ENCODE measurements around the gene VSTM2L. TPM values are rescaled to one million over a fixed set of nuclear protein-coding genes. Genes with fewer than 3 reads are reported as not detected.

Gene VSTM2L
- total RNA-seq, 1 donor = 1.4 TPM

- no peak for DNase-seq (ENCODE audit: low read depth)
- no peak for TF ChIP-seq CTCF (IDR thresholded peaks at IDR 0.05; ENCODE audit: insufficient read depth, low read length)
- no peak overlapping the region for H3K4me3 ChIP-seq (ENCODE audit: low read depth, low read length)
These were observed 30.0 kb downstream of the VSTM2L start for GRCh38 chr20:37932919-37933318.

GRCh38 chr20:37933786-37934633 lies 31.1 kb downstream of the VSTM2L start:
- H3K4me3 ChIP-seq (ENCODE audit: low read depth, low read length) = no peak overlapping the region
- no peak for TF ChIP-seq CTCF (IDR thresholded peaks at IDR 0.05; ENCODE audit: insufficient read depth, low read length)
- no peak for DNase-seq (ENCODE audit: low read depth)

GRCh38 chr20:37934634-37935375 lies 31.9 kb downstream of the VSTM2L start:
- DNase-seq (ENCODE audit: low read depth) = no peak
- H3K4me3 ChIP-seq (ENCODE audit: low read depth, low read length) = no peak overlapping the region
- TF ChIP-seq CTCF (IDR thresholded peaks at IDR 0.05; ENCODE audit: insufficient read depth, low read length) = no peak

- no peak overlapping the region for H3K4me3 ChIP-seq (ENCODE audit: low read depth, low read length)
- DNase-seq (ENCODE audit: low read depth) = no peak
- TF ChIP-seq CTCF (IDR thresholded peaks at IDR 0.05; ENCODE audit: insufficient read depth, low read length) = no peak
These were observed 32.5 kb downstream of the VSTM2L start for GRCh38 chr20:37935435-37935834.

- no peak for TF ChIP-seq CTCF (IDR thresholded peaks at IDR 0.05; ENCODE audit: insufficient read depth, low read length)
- no peak overlapping the region for H3K4me3 ChIP-seq (ENCODE audit: low read depth, low read length)
- DNase-seq (ENCODE audit: low read depth) = no peak
These were observed 33.1 kb downstream of the VSTM2L start for GRCh38 chr20:37936041-37936440.

- H3K4me3 ChIP-seq (ENCODE audit: low read depth, low read length) = no peak overlapping the region
- TF ChIP-seq CTCF (IDR thresholded peaks at IDR 0.05; ENCODE audit: insufficient read depth, low read length) = no peak
- no peak for DNase-seq (ENCODE audit: low read depth)
These were observed 33.5 kb downstream of the VSTM2L start for GRCh38 chr20:37936451-37936850.
